Measurements from ENCODE around the gene EIF2AK2.

EIF2AK2 gene

DNA sequence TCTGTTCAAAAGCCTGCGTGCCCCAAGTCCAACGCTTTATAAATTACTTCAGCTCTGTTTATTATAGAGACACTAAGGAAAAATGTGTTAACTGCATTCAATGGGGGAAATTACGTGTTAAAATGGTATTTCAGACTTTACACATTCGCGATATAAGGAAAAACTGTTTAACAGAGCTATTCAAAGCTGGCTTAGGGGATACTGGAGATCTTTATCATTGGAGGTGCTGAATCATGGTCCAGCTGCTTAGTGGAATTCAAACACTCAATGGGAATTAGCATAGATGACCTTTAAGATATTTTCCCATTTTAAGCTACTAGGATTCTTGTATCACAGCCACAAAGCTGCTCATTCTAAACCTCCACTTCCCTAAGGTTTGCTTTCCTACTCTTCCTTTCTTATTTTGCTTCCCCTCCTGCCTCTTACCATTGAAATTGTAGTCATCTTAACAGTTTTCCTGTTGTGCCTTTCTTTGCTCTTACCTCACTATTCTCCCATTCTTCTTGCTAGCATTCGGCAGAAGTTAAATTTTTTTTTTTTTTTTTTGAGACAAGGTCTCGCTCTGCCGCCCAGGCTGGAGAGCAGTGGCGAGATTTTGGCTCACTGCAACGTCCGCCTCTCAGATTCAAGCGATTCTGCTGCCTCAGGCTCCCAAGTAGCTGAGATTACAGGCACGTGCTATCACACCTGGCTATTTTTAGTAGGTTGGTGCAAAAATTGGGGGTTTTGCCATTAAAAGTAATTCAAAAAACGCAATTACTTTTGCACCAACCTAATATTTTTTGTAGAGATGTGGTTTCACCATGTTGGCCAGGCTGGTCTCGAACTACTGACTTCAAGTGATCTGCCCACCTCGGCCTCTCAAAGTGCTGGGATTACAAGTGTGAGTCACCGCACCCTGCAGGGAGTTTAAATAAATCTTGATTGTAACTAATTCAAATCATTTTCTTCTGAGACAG is 25.2 kb upstream of the EIF2AK2 start:
- Histone ChIP-seq H3K9me3 (ENCODE audit: low read depth, low read length) (no peaks in the 10 kb centered on the region), H3K27ac (no peak overlapping the region), H3K4me3 (no peak overlapping the region), H3K9ac (ENCODE audit: insufficient read length) (no peak overlapping the region), H3K36me3 (ENCODE audit: insufficient read depth, low read length) (no peaks in the 10 kb centered on the region)
- no peak for DNase-seq (ENCODE audit: low read depth, low spot score)
- no peak for TF ChIP-seq POLR2AphosphoS5 (IDR thresholded peaks at IDR 0.05; ENCODE audit: borderline replicate concordance, low read depth, low read length)
- TF ChIP-seq FOXP2 (optimal IDR thresholded peaks at IDR 0.05; ENCODE audit: control extremely low read depth, extremely low read length, insufficient read depth) = no peak
- no peak for TF ChIP-seq EZH2 (IDR thresholded peaks at IDR 0.05)

DNA sequence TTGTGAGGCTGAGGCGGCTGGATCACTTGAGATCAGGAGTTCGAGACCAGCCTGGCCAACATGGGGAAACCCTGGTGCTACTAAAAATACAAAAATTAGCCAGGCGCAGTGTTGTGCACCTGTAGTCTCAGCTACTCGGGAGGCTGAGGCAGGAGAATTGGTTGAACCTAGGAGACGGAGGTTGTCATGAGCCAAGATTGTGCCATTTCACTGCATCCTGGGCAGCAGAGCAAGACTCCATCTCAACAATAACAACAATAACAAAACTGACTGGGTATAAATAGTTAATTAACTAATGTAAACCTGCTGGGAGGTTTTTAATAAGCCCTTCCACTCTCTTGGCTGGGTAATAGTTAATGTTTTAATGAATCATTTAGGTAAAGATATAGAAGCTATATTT is 23.9 kb upstream of the EIF2AK2 start:
- no peak overlapping the region for H3K9ac ChIP-seq (ENCODE audit: insufficient read length)
- no peak for TF ChIP-seq EZH2 (IDR thresholded peaks at IDR 0.05)
- no peak overlapping the region for H3K4me3 ChIP-seq
- DNase-seq (ENCODE audit: low read depth, low spot score) = no peak
- no peak overlapping the region for H3K27ac ChIP-seq
- no peaks in the 10 kb centered on the region for H3K9me3 ChIP-seq (ENCODE audit: low read depth, low read length)
- H3K36me3 ChIP-seq (ENCODE audit: insufficient read depth, low read length) = no peaks in the 10 kb centered on the region

DNA sequence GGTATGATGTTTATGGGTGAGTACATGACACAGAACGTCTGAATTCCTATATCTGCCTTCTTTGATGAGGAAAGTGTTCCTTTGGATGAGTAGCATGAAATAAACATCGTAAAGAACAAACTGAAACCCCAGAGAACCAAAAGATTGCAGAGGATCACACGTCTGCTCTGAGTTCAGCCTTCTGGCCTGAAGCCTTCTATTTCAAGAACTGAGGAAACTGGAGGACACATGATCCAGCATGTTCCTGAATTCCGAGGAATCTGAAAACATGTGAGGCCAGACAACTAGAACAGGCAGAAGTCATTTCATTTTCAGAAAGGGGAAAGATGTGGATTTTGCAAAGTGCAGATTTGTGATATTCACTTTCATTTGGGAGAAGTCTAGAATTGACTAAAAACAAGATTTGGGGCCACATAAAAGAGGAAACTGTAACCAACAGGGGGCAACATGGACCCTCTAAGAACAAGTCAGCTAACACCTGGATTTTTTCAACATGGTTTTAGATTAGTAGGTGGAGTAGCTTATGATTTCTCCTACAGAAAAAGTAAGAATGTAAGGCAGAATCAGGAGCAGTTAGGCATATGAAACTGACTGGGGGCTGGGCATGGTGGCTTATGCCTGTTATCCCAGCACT is 23.3 kb upstream of the EIF2AK2 start:
- no peak overlapping the region for H3K27ac ChIP-seq
- H3K36me3 ChIP-seq (ENCODE audit: insufficient read depth, low read length) = no peaks in the 10 kb centered on the region
- DNase-seq (ENCODE audit: low read depth, low spot score) = no peak
- H3K9ac ChIP-seq (ENCODE audit: insufficient read length) = no peak overlapping the region
- no peak overlapping the region for H3K4me3 ChIP-seq
- H3K9me3 ChIP-seq (ENCODE audit: low read depth, low read length) = no peaks in the 10 kb centered on the region
- no peak for TF ChIP-seq POLR2AphosphoS5 (IDR thresholded peaks at IDR 0.05; ENCODE audit: borderline replicate concordance, low read depth, low read length)
- no peak for TF ChIP-seq EZH2 (IDR thresholded peaks at IDR 0.05)
- TF ChIP-seq FOXP2 (optimal IDR thresholded peaks at IDR 0.05; ENCODE audit: control extremely low read depth, extremely low read length, insufficient read depth) = no peak

DNA sequence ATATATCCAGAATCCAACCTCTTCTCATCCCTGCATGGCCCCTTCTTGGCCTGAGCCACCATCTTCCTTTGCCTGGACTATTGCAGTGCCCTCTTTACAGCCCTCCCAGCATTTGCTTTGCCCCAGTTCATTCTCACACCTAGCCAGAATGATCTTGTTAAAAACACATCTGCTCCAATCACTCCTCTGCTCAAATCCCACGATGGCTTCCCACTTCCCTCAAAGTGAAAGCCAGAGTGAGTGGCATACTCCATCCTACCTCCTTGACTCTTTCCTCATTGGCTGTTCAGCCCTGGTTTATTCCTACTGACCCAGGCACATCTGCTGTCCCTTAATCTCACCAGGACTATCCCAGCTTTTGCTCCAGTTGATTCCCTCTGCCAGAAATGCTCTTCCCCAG is 17.0 kb upstream of the EIF2AK2 start:
- no peak for DNase-seq (ENCODE audit: low read depth, low spot score)
- H3K9ac ChIP-seq (ENCODE audit: insufficient read length) = no peak overlapping the region
- H3K36me3 ChIP-seq (ENCODE audit: insufficient read depth, low read length) = no peaks in the 10 kb centered on the region
- TF ChIP-seq EZH2 (IDR thresholded peaks at IDR 0.05) = no peak
- TF ChIP-seq POLR2AphosphoS5 (IDR thresholded peaks at IDR 0.05; ENCODE audit: borderline replicate concordance, low read depth, low read length) = no peak
- TF ChIP-seq FOXP2 (optimal IDR thresholded peaks at IDR 0.05; ENCODE audit: control extremely low read depth, extremely low read length, insufficient read depth) = no peak
- no peak overlapping the region for H3K27ac ChIP-seq
- no peaks in the 10 kb centered on the region for H3K9me3 ChIP-seq (ENCODE audit: low read depth, low read length)
- H3K4me3 ChIP-seq = no peak overlapping the region

DNA sequence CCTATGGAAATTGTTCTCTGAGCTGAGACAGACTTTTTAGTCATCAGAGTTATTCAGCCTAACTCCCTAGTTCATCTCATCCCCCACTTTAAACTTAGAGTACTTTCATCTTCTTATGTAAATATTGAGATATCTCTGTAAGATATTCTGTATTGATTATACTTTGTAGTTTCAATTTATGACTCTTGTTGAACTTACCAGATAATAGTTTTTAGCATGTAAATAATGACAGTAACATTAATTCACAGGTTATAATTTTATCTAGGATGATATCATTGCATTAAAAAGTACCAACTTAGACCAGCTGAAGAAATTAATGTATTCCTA is 14.8 kb upstream of the EIF2AK2 start:
- H3K9me3 ChIP-seq (ENCODE audit: low read depth, low read length) = no peaks in the 10 kb centered on the region
- no peak overlapping the region for H3K4me3 ChIP-seq
- no peak overlapping the region for H3K9ac ChIP-seq (ENCODE audit: insufficient read length)
- H3K27ac ChIP-seq = no peak overlapping the region
- no peak for DNase-seq (ENCODE audit: low read depth, low spot score)
- H3K36me3 ChIP-seq (ENCODE audit: insufficient read depth, low read length) = no peaks in the 10 kb centered on the region
- TF ChIP-seq EZH2 (IDR thresholded peaks at IDR 0.05) = no peak

DNA sequence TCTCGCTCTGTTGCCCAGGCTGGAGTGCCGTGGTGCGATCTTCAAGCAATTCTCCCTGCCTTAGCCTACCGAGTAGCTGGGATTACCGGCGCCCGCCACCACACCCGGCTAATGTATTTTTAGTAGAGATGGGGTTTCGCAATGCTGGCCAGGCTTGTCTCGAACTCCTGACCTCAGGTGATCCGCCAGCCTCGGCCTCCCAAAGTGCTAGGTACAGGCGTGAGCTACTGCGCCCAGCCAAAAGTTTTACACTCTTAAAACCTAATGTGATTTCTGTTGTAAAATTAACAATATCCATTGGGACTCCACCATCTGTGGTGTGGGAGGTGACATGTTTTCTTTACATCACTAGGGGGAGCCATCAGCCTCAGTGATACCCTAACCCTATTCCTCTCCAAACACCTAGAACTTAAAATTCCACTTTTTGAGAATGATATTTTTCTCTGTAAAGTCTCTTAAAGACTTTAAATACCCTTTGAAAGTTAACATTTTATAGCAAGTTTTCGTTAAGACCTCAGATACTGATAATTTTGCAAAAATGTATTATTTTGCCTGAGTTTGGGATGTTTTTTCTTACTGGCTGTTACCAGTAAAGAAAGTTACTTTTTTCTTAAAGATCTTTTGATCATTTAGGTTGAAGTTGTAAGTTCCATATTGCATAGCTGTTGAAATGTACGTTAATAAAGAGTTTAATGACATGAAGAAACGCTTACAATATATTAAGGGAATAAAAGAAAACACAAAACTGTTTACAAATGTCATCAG is 11.6 kb upstream of the EIF2AK2 start:
- Histone ChIP-seq H3K9me3 (ENCODE audit: low read depth, low read length) (peaks cover 6% of the 10 kb centered on the region), H3K36me3 (ENCODE audit: insufficient read depth, low read length) (no peaks in the 10 kb centered on the region), H3K27ac (no peak overlapping the region), H3K4me3 (no peak overlapping the region), H3K9ac (ENCODE audit: insufficient read length) (no peak overlapping the region)
- TF ChIP-seq EZH2 (IDR thresholded peaks at IDR 0.05) = no peak
- TF ChIP-seq FOXP2 (optimal IDR thresholded peaks at IDR 0.05; ENCODE audit: control extremely low read depth, extremely low read length, insufficient read depth) = no peak
- no peak for TF ChIP-seq POLR2AphosphoS5 (IDR thresholded peaks at IDR 0.05; ENCODE audit: borderline replicate concordance, low read depth, low read length)
- DNase-seq (ENCODE audit: low read depth, low spot score) = no peak

DNA sequence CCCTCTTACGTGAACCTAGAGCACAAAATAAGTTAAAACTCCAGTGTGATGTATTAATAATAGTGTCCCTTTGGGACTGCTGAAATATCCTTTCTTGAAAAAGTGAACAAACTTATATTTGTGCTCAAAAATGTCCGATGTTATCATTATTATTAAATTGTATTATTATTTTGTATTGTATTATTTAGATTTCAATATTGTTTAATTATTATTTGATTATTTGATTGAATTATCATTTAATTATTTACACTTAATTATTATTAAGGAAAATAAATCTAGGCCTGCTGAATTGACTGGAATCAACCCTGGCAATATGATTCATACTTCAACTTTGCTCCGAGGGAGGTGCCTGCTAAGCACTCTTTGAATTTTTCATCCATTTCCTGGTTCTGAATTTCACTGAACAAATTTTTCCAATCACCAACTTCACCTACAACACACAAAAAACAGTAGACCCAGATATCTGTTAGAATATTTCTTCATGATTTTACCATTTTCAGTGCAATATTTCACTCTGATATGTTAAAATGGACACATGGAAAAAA is 10.9 kb upstream of the EIF2AK2 start:
- no peak for TF ChIP-seq EZH2 (IDR thresholded peaks at IDR 0.05)
- TF ChIP-seq FOXP2 (optimal IDR thresholded peaks at IDR 0.05; ENCODE audit: control extremely low read depth, extremely low read length, insufficient read depth) = no peak
- TF ChIP-seq POLR2AphosphoS5 (IDR thresholded peaks at IDR 0.05; ENCODE audit: borderline replicate concordance, low read depth, low read length) = no peak

DNA sequence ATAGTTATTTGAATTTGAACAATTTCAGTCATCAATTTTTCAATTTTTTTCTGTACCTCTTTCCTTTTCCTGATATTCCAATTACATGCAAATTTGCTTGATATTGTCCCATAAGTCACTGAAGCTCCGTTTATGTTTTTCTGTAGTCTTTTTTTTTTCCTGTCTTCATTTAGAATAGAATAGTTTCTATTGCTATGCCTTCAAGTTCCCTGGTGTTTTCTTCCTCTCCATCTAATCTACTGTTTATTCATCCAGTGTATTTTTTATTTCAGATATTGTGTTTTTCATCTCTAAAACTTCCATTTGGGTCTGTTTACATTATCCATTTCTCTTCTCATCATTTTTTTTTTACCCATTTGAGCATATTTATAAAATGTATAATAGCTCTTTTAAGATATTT is 8.0 kb upstream of the EIF2AK2 start:
- no peak for DNase-seq (ENCODE audit: low read depth, low spot score)
- Histone ChIP-seq H3K9ac (ENCODE audit: insufficient read length) (no peak overlapping the region), H3K4me3 (no peak overlapping the region), H3K36me3 (ENCODE audit: insufficient read depth, low read length) (no peaks in the 10 kb centered on the region), H3K27ac (no peak overlapping the region), H3K9me3 (ENCODE audit: low read depth, low read length) (peaks cover 6% of the 10 kb centered on the region)
- TF ChIP-seq FOXP2 (optimal IDR thresholded peaks at IDR 0.05; ENCODE audit: control extremely low read depth, extremely low read length, insufficient read depth) (no peak), EZH2 (IDR thresholded peaks at IDR 0.05) (no peak), POLR2AphosphoS5 (IDR thresholded peaks at IDR 0.05; ENCODE audit: borderline replicate concordance, low read depth, low read length) (no peak)

More for the DNA sequence above, 10.9 kb upstream of the EIF2AK2 start:
- Histone ChIP-seq H3K4me3 (no peak overlapping the region), H3K9ac (ENCODE audit: insufficient read length) (no peak overlapping the region), H3K36me3 (ENCODE audit: insufficient read depth, low read length) (no peaks in the 10 kb centered on the region), H3K27ac (no peak overlapping the region), H3K9me3 (ENCODE audit: low read depth, low read length) (peaks cover 6% of the 10 kb centered on the region)
- DNase-seq (ENCODE audit: low read depth, low spot score) = no peak
